HG03108 (cell line): ENCODE data around the gene RPRD1B.
A peak's percentile ranks its signal among the peaks of the same experiment; 100 is the strongest.

ENCODE experiments used
- ATAC-seq: cut with Tn5 transposase; IDR thresholded peaks from one replicate; pipeline ENCODE4 v1.9.1; 2021; ENCODE audit warnings: moderate library complexity; ENCODE audit not compliant: unreplicated experiment

Gene RPRD1B

DNA sequence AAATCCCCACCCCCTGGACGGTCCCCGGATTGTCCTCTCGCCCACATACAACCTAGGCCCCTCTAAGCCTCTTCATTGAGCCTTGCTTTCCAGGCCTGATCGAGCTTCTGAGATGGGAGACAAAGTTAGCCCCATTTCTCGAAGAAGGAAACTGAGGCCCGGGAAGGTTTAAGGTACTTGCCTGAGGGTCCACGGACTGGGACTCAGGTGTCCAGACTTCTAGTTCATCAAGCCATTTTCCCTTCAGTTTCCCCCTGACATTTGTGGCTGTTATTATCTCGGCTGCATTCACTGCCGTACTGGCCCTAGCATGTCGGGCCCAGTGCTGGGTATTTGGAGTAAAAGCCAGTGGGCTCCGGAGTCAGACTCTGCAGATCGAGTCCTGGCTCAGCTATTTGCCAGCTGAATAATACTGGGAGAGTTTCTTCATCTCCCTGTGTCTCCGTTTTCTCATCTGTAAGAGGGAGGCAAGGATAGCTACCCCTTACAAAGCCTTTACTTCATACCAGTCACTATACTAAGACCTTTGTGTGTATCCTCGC, 633 bp downstream of the RPRD1B start:
- ATAC-seq, result no peak

DNA sequence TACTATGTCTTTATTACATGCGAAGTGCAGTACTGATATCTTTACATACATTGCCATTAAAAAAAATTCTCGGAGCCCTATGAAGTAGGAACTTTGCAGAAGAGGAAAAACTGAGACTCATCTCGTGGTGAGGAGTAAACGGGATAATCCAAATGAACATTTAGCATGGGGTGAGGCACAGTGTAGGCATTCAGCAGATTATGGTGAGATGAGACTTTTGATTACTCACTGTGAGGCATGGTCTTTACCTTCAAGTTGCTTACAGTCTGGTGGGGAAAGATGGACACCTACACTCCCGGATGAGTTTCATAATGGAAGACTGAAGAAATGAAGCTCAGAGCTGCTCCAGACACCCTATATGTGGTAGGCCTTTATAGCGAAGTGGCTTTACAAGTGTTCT, 1.4 kb downstream of the RPRD1B start:
- ATAC-seq, result no peak

DNA sequence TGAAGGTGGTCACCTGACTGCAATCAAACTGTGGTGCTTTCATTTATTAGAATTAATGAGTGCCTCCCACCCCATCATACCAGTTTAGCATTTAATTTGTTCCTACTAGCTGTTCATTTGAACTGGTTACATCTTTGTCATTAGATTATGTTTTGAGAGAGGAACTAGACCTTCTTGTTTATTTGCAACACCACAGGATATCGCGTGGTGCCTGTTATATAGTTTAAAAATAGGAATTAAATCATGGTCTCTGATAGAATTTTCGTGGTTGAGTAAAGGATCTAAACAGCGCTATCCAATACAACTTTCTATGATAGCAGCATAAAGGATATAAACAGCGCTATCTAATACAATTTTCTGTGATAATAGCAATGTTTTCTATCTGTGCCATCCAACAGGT, 2.8 kb downstream of the RPRD1B start:
- no peak for ATAC-seq

DNA sequence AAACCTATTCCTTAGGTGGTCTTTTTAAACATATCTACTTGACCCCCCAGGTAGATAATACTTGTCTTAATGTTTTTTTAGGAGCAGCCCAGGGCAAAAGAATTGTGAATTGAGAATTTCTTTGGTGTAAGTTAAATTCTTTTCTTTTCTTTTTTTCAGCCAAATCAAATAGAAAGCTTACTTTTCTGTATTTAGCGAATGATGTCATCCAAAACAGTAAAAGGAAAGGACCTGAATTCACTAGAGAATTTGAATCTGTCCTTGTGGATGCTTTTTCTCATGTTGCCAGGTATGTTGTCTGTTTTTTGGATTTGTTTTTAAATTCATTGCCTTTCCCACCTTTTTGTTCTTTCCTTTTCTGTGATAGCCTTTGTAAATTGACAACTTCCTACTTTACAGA, 6.7 kb downstream of the RPRD1B start:
- ATAC-seq, result no peak

DNA sequence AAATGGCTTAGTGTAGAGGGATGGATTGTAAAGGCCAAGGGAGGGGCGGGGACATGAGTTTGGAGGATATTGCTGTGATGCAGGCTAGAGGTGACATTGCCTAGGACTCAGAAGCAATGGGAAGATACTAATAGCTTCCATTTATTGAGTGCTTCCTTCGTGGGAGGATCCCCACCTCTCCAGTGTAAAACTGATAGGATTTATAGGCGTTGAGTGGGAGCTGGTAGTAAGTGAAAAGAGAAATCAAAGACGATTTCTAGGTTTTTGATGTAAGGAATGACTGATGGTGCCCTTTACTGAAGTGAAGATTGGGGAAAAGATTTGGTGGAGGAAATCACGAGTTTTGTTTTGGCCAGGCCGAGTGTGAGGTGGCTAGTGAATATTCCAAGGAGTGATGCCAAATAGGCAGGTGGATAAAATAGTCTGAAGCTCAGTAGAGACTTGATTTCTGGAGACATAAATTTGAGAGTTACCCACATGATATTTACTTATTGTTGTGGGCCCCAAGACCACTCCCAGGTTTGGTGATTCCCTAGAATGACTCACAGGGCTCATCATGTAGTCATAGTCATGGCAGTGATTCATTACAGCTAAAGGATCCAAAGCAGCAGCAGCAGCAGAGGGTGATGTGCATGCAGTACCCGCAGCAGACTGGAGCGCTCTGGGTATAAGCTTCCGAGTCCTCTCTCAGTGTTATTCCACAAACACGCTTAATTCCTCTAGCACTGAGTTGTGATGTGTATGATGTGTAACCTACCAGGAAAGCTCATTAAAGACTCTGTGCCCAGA, 10.2 kb downstream of the RPRD1B start:
- ATAC-seq, result no peak

DNA sequence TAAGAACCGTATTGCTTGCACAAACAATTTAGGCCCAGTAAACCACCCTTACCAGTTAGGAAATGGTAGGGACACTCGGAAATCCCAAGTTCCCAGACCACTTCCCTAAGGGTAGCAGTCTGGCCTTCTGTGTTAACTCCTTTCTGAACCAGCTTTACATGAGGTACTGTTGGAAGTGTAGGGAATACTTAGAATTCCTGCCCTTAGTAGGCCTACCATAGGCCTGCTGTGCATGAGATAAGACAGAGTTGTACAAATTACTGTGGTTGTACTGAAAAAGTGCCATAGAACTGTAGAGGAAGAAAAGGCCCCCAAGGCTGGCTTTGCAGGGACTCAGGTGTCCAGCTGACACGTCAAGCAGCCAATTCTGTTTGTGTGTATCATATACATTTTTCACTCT, 11.1 kb downstream of the RPRD1B start:
- no peak for ATAC-seq

DNA sequence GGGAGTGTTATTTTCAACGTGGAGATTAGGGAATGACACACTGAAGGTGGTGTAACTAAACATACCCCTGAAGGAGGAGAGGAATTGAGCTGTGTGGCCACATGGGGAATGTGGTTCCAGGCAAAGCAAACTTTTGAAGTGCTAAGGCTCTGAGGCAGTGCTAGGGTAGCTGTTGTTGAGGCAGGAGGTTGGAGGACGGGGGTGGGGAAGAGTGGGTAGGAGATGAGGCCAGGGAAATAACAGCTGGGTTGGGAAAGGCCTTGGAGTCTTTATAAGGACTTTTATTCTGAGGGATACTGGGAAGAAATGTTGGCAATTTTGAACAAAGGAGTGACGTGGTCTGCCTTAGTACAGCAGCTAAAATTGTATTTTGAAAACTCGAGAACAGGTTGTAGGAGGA, 13.0 kb downstream of the RPRD1B start:
- no peak for ATAC-seq

DNA sequence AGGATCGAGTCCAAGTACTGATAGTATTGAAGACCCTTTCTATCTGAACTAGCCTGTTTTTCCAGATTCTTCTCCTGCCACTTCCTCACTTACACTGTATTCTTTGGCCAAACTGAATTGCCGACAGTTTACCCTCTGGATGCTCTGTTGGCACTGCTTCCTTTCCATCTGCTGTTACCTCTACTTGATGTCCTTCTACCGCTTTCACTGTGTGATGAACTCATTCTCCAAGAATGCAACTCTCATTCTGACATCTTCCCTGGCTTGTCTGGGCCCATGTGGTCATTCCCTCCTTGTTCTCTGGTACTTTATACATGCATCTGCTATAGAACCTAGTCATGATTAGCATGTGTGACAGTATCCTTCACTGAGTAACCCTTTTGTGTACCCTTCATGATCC, 16.3 kb downstream of the RPRD1B start:
- ATAC-seq, result no peak

DNA sequence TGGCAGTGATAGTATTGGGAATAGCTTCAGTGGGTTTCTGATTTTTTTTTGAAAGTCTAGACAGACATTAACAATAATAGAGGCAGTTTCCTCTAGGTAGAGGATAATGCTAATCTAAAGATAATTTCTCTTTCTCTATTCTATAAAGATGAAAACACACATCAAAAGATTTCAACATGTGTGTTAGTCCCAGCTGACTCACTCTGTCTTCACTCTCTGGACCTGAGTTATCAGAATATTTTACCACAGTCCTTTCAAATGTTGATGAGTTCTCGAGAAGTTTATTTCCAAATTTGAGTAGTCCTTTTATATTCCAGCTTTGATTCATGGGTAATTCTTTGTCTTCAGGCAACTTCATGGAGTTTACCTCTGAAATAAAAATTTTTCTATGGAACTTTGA, 17.1 kb downstream of the RPRD1B start:
- ATAC-seq, result no peak

DNA sequence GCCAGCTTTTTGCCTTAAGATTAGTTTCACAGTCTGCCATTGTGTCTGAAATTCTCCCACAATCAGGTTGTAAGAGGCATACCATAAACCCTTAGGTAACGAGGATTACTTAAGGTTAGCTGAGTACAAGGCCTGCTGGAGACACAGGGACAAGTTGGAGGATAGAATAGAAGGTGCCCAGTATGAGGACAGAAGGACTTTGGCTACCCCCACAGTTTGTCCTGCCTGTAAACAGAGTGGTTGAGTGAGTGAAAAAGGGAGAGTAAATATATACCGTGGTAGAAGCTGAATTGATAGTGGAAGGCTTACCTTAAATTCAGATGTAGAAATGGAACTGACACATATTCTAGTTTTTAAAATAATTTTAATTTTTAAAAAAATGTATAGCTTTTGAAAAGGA, 19.3 kb downstream of the RPRD1B start:
- no peak for ATAC-seq

DNA sequence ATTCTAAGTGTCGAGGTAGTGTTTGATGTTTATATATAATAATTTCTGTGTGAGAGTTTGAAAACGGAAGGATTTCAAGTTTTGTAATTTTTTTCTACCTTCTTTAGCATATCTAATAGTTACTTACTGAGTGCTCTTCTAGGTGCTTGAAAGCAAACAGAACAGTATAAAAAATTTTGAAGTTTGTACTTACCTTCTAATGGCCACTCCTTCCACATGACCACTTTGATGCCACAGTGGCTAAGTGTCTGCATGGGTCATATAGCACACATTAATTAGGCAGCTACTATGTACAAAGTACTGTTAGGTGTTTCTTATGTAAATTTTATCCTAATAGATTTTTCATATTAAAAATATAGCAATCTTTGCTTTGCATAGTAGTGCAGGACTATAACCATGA, 21.1 kb downstream of the RPRD1B start:
- ATAC-seq, result no peak

DNA sequence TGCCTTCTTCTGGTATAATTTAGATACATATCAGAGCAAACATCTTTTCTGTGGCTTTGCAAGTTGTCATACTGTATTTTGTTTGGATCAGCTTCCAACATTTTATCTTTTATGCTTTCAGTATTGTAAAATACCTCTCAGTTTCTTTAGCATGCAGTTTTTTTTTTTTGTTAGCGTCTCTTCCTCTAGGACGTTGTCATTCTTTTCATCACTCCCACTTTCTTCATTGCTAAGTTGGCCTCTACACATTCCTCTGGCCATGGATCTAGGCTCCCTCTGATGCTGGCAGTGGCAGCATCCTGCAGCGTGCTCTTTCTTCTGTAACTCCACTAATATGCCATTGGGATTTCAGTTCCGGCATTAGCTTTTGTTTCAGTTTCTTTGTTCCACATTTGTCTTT, 21.7 kb downstream of the RPRD1B start:
- ATAC-seq, result no peak

DNA sequence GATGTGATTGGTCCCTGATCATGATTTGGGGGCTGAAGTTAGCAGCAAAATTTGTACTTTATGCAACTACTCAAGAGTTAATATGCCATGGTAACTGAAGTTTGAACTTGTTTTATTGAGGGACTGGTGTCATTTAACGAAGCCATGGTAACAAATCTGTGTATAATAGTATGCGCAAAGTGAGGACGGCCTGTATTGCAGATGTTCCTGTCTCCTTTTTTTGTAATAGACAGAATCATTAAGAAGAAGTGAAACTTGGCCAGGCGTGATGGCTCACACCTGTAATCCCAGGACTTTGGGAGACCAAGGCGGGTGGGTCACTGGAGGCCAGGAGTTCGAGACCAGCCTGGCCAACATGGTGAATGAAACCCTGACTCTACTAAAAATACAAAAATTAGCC, 22.3 kb downstream of the RPRD1B start:
- ATAC-seq, result no peak

DNA sequence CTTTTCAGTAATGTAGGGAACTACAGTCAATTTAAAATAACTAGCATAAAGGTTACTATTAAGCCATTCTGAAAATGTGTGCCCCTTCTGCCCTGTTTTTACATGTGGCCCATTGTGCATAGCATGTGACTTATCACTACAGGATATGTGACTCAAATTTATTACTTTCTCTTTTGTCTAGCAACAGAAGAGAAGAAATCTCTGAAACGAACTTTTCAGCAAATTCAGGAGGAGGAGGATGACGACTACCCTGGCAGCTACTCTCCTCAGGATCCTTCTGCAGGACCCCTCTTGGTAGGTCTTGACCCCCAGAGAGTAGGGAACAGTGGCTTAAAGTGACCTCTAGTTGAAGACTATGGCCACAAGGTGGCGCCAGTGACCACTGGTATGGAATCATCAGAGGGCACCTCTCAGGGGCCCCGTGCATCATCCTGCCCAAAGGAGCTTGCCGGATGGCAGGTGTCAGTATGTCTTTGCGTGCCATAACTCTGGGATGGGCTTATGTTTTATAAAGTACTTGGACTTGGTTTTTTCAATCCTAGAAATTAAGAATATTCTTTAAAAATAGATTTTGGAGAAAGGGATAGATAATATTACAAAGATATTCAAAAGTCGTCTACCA, 23.9 kb downstream of the RPRD1B start:
- peak; percentile 51 for ATAC-seq

DNA sequence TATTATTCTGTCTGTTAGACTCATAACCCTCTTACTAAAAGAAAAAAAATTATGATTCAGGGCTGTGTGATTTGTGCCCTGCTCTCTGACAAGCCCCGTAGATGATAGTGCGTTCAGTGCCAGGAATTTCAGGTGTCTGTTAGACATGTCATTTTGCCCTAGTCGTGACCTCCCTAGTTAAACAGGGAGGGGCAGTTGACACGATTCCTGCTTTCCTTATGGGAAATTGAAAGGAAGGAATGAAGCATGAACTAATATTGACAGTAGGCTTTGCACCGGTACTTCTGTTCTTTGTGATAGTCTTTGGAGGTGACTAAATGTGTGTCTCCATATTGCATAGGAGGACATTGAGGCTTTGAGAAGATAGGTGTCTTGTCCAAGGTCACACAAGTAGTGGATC, 26.3 kb downstream of the RPRD1B start:
- no peak for ATAC-seq

DNA sequence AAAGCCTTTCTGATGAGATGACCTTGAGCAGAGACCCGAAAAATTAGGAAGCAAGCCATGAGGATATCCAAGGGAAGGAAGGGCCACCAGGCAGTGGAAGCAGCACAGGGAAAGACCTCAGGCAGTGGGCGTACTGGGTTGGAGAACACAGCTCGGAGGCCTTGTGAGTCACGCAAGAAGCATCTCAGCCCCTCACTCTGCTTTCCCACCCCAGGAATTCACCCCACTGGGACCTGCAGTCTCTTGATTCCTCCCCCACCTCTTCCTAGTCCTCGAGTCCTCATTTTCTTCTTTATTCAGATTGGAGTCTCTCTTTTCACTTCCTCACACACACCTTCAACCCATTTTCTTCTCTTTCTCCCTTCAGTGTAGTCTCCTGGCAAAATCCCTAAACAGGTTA, 27.0 kb downstream of the RPRD1B start:
- no peak for ATAC-seq

DNA sequence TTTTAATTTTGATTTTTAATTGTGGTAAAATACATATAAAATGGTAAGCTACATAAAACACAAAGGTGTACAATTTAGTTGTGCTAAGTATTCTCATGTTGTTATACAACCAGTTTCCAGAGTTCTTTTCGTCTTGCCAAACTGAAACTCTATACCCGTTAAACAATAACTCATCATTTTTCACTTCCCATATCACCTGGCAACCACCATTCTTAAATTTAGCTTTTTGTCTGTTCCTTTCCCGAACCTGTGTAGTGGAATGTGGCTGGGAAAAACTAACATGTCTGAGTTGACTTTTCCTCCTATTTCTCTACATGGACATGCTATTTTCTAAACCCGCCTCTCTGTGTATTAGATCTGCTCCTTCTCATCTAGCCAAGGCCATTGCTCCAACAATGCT, 27.6 kb downstream of the RPRD1B start:
- peak; percentile 48 for ATAC-seq

DNA sequence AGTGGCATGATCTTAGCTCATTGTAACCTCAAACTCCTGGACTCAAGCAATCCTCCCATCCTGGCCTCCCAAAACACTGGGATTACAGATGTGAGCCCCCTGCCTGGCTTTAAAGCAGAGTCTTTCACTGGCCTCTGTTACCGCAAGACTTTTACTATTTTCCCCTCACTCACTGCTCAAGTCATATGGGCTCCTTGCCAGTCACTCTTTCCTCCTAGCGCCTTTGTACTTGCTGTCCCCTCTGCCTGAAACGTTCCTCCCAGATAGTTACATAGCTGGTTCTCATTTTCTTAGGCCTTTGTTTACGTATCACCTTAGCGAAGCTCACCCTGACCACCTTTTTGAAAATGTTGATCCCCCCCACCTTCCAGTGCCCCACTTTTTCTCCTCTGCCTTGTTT, 29.3 kb downstream of the RPRD1B start:
- ATAC-seq, result no peak

DNA sequence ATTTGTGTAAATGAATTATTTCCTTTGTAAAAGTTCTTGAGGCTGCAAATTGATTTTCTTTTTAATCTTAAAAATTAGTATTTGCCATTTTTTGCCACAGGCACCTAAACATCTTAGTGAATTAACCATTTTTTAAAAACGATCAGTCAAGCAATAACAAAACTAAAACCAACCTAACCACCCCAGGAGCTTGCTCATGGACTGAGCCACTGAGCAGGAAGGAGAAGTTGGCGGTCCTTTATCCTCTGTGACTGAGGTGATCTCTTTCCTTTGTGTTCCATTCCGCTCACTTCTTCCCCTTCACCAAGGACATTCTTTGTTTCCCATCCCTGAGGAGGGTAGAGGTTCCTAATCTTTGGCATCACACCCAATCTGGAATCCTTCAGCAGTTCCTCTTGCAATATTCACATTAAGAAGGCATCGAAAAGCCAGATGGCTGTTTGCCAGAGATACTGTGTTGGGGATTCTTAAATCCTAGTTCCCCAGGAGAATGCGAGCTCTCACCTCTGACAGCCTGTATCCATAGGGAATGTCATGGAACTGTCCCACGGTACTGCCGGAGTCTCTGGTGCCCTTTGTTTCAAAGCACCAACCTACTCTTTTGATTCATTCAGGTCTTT, 30.5 kb downstream of the RPRD1B start:
- no peak for ATAC-seq

DNA sequence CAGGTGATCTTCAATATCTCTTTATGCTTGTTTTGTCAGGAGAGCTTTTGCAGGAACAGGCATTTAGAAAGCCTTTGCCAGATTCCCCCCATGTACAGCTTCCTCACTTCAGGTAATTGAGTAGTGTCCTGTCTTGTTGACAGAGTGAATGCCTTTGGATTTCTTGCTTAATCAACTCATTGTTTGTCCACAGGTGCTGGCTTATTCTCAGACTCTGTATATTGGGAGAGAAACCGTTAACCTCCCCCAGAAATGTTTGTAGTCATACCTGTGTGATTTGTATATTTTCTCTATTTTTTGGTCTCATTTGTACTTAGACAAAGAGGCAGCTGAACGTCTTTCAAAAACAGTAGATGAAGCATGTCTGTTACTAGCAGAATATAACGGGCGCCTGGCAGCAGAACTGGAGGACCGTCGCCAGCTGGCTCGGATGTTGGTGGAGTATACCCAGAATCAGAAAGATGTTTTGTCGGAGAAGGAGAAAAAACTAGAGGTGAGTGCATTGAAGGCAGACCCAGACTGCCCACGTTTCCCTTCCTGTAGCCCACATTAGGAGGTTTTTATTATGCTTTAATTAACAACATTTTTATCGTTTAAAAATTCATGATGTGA, 32.3 kb downstream of the RPRD1B start:
- no peak for ATAC-seq

DNA sequence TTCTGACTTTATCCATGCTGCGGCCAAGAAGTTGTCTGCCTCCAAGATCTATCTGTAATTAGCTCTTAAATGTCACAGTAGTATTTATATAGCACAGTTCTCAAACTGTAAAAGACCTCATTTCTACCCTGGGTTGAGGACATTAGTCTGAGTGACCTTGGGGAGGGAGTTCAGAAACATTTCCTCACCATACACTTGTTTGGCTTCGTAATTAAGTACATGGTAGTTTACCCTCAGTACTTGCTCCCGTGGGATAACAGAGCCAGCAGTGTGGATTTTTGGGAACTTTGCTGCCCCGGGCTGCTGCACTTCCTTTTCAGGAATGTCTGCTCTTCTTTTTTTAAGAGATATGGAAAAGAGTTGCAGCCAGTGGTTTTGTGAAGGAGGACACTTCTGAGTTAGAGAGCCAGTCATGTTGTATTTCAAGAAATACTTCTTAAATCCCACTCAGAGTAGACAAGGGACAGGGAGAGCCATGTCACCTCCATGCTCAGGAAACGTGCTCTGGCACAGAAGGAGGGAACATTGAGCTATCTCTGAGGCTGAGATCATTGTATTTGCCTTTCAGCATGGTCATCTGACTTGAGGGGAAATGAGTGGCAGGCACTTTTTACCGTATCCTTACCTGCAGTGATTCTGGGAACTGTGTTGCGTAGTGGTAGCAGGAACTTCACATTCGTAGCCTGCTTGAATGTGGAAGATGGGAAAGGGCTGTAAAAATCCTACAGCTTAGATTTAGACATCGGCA, 33.6 kb downstream of the RPRD1B start:
- no peak for ATAC-seq
